ENCODE data around the gene RAET1G. TPM values are rescaled to one million over a fixed set of nuclear protein-coding genes. Genes with fewer than 3 reads are reported as not detected.
A peak's percentile ranks its signal among the peaks of the same experiment; 100 is the strongest.

RAET1G gene
- total RNA-seq, 4 donors from 2014 or later, result 0.59 to 2.0 (median 1.6) TPM; not detected in 1

- peaks cover 20 to 24% of the 10 kb centered on the region in 2 donors for H3K4me1 ChIP-seq
- WGBS, 2 donors, result 21 to 29% methylated on average over 31 to 37 of the region's 38 CpGs
- DNase-seq, result peak in 1 of 2 donors; percentile 13
- intact Hi-C loops (cut with DNase I), result no loop called here
- no peaks in the 10 kb centered on the region for H3K9me3 ChIP-seq
- peaks cover 13% of the 10 kb centered on the region for H3K27me3 ChIP-seq
- TF ChIP-seq CTCF (IDR thresholded peaks at IDR 0.05) (no peak), POLR2A (IDR thresholded peaks at IDR 0.05) (no peak)
- H3K27ac ChIP-seq, result no peak overlapping the region
- peak overlapping the region in 1 of 3 donors; percentile 23 for H3K4me3 ChIP-seq (replicated peaks in 1 of 3)
- no peaks in the 10 kb centered on the region for H3K36me3 ChIP-seq
Observed at GRCh38 chr6:149965194-149966020, 42.5 kb upstream of the RAET1G start.

GRCh38 chr6:149964308-149965193 lies 41.6 kb upstream of the RAET1G start:
- peaks cover 13% of the 10 kb centered on the region for H3K27me3 ChIP-seq
- intact Hi-C loops (cut with DNase I), result no loop called here
- no peak overlapping the region for H3K27ac ChIP-seq
- peak overlapping the region in 2 of 3 donors; percentile 23 to 26 for H3K4me3 ChIP-seq (replicated peaks in 1 of 3)
- no peaks in the 10 kb centered on the region for H3K36me3 ChIP-seq
- 2 to 3% methylated on average over 31 to 64 of the region's 103 CpGs for whole genome bisulfite sequencing, 2 donors
- no peaks in the 10 kb centered on the region for H3K9me3 ChIP-seq
- TF ChIP-seq POLR2A (IDR thresholded peaks at IDR 0.05), result no peak
- TF ChIP-seq CTCF (IDR thresholded peaks at IDR 0.05), result no peak
- H3K4me1 ChIP-seq, result peaks cover 20 to 24% of the 10 kb centered on the region in 2 donors
- DNase-seq, result peak; percentile 14 to 22

- peaks cover 20 to 24% of the 10 kb centered on the region in 2 donors for H3K4me1 ChIP-seq
- WGBS, 2 donors, result 2 to 4% methylated on average over 19 to 39 of the region's 69 CpGs
- intact Hi-C loops (cut with DNase I), result no loop called here
- H3K27me3 ChIP-seq, result peaks cover 13% of the 10 kb centered on the region
- no peaks in the 10 kb centered on the region for H3K36me3 ChIP-seq
- no peak within 1 kb of the TSS for H3K27ac ChIP-seq
- peak within 1 kb of the TSS; percentile 23 to 51 (median 42) for H3K4me3 ChIP-seq (replicated peaks in 1 of 3)
- peak; percentile 77 to 79 for DNase-seq
- TF ChIP-seq POLR2A (IDR thresholded peaks at IDR 0.05) (peak in 1 of 2 donors; percentile 53), CTCF (IDR thresholded peaks at IDR 0.05) (no peak)
- no peaks in the 10 kb centered on the region for H3K9me3 ChIP-seq
Observed at GRCh38 chr6:149963462-149964307, 40.8 kb upstream of the RAET1G start, which contains the start of gene ULBP1. TSS of gene ULBP1 (plus strand) at chr6:149963943. CDS start at chr6:149964050, 107 bp downstream.

GRCh38 chr6:149963212-149963461 lies 40.2 kb upstream of the RAET1G start:
- Histone ChIP-seq H3K27me3 (peaks cover 13% of the 10 kb centered on the region), H3K27ac (no peak overlapping the region), H3K4me3 (replicated peaks in 1 of 3) (peak overlapping the region in 1 of 3 donors; percentile 23), H3K36me3 (no peaks in the 10 kb centered on the region), H3K9me3 (no peaks in the 10 kb centered on the region), H3K4me1 (peaks cover 20 to 24% of the 10 kb centered on the region in 2 donors)
- TF ChIP-seq POLR2A (IDR thresholded peaks at IDR 0.05) (no peak), CTCF (IDR thresholded peaks at IDR 0.05) (no peak)
- no peak for DNase-seq
- 25 to 30% methylated on average over 8 of the region's 8 CpGs for WGBS, 2 donors
- intact Hi-C loops (cut with DNase I), result no loop called here
